ENCODE measurements around the gene MCOLN1. TPM values are rescaled to one million over a fixed set of nuclear protein-coding genes. Genes with fewer than 3 reads are reported as not detected.
"Not testable (repeated sequence)": the region's sequence is repeated elsewhere in the genome, so short reads cannot be mapped to it uniquely, and the experiment has no call there.

The MCOLN1 gene
- total RNA-seq, 1 experiment from 2014 or later, result 2.9 TPM

GRCh38 chr19:7534531-7535046 is 12.2 kb downstream of the MCOLN1 start:
- DNase-seq (ENCODE audit: low read depth in 1 of 2, low spot score in 2 of 2), result peak; percentile 71 to 80
- H3K27me3 ChIP-seq (replicated peaks), result no peaks in the 10 kb centered on the region
- peaks cover 28% of the 10 kb centered on the region for H3K36me3 ChIP-seq
- H3K4me3 ChIP-seq, result peak overlapping the region; percentile 78
- H3K4me1 ChIP-seq (replicated peaks), result peaks cover 18% of the 10 kb centered on the region
- no peaks in the 10 kb centered on the region; the same call in 1 of the 2 replicates for H3K9me3 ChIP-seq (replicated peaks)
- H3K27ac ChIP-seq, result peak overlapping the region; percentile 55; the same call in 1 of the 2 replicates

DNA sequence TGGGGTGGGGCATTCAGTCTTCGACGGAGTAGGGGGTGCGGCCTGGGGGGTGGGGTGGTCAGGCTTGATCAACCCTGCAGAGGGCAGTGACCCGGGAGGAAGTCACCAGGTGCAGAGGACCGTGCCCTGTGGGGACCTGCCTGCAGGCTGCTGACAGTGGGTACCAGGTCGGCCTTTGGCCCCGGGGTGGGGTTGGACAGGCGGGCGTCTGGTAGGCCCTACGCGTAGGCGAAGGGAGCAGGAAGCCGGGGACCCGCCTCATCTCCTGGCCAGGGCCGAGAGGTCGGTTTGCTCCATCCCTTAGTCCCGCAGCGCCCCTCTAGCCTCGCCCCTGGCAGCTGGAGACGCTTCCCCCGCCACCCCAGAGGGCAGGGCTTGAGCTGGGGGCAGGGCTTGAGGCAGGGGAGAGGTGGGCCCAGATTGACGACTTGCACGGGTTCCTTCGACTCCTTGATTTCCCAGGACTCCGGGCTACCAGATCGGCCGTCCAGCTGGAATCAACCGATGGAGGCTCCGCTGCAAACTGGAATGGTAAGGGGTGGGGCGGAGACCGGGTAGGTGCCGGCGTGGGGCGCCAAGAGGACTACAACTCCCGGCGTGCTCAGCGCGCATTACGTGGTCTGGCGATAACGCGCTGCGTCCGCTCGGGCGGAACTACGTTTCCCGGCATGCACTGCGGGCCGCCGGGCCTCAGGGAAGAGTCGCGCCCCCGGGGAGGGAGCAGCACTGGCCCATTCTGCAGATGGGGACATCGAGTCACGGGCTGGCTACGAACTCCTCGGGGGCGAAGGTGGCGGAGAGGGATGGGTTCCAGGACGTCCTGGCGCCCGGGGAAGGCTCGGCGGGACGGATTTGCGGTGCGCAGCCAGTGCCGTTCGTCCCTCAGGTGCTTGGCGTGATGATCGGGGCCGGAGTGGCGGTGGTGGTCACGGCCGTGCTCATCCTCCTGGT is 12.9 kb downstream of the MCOLN1 start, which contains the start of gene PNPLA6:
Gene PNPLA6, plus strand, starts transcription at position 671 of the 951 bp plus-strand sequence. Its CDS starts 72 bp downstream, at position 743.
- Histone ChIP-seq H3K4me1 (replicated peaks) (peaks cover 18% of the 10 kb centered on the region), H3K27me3 (replicated peaks) (no peaks in the 10 kb centered on the region), H3K36me3 (peaks cover 30% of the 10 kb centered on the region), H3K4me3 (peak within 1 kb of the TSS; percentile 78), H3K9me3 (replicated peaks) (no peaks in the 10 kb centered on the region; the same call in 1 of the 2 replicates), H3K27ac (peak within 1 kb of the TSS; percentile 14; the same call in 1 of the 2 replicates)
- peak; percentile 92 to 94 for DNase-seq (ENCODE audit: low read depth in 1 of 2, low spot score in 2 of 2)

DNA sequence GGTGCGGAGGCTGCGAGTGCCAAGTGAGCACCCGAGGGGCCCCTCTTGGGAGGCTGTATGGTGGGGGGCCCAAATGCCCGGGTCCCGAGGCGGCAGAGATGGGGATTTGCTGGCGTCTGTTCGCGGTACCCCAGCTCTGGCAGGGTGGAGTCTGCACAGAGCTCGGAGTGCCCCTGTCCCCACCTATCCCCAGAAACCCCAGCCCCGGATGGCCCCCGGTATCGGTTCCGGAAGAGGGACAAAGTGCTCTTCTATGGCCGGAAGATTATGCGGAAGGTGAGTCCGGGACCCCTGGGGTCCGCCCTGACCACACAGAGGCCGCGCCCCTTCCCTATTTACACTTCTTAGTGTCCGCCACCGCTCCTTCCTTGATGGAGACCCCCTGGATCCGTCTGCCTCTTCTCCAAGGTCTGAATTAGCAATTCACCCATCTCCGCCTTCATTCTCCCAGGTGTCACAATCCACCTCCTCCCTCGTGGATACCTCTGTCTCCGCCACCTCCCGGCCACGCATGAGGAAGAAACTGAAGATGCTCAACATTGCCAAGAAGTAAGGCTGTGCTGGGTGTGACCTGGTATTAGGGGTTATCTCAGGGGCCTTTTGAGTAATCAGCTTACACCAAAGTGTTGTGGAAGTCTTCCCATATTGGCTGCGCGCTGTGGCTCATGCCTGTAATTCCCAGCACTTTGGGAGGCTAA is 13.7 kb downstream of the MCOLN1 start:
- Histone ChIP-seq H3K27me3 (replicated peaks) (no peaks in the 10 kb centered on the region), H3K27ac (0 out of 2 replicates have a peak overlapping the region, but pooled peaks have one; percentile 14), H3K4me1 (replicated peaks) (peaks cover 18% of the 10 kb centered on the region), H3K9me3 (replicated peaks) (no peaks in the 10 kb centered on the region; the same call in 1 of the 2 replicates), H3K36me3 (peaks cover 36% of the 10 kb centered on the region), H3K4me3 (peak overlapping the region; percentile 78)
- DNase-seq (ENCODE audit: low read depth in 1 of 2, low spot score in 2 of 2), result no peak

GRCh38 chr19:7538990-7539389 is 16.6 kb downstream of the MCOLN1 start:
- Histone ChIP-seq H3K36me3 (peaks cover 44% of the 10 kb centered on the region), H3K4me1 (replicated peaks) (peaks cover 12% of the 10 kb centered on the region)
- DNase-seq (ENCODE audit: low read depth in 1 of 2, low spot score in 2 of 2); H3K4me3 ChIP-seq; H3K27me3 ChIP-seq (replicated peaks); H3K27ac ChIP-seq; H3K9me3 ChIP-seq (replicated peaks): not testable (repeated sequence)

GRCh38 chr19:7539827-7540425 is 17.5 kb downstream of the MCOLN1 start:
- Histone ChIP-seq H3K27ac (no peak overlapping the region), H3K27me3 (replicated peaks) (no peaks in the 10 kb centered on the region)

GRCh38 chr19:7540761-7541474 is 18.5 kb downstream of the MCOLN1 start:
- no peaks in the 10 kb centered on the region for H3K27me3 ChIP-seq (replicated peaks)
- H3K36me3 ChIP-seq, result peaks cover 40% of the 10 kb centered on the region
- H3K4me1 ChIP-seq (replicated peaks), result peaks cover 5% of the 10 kb centered on the region
- no peaks in the 10 kb centered on the region for H3K9me3 ChIP-seq (replicated peaks)
- no peak overlapping the region for H3K27ac ChIP-seq
- no peak for DNase-seq (ENCODE audit: low read depth in 1 of 2, low spot score in 2 of 2)
- no peak overlapping the region for H3K4me3 ChIP-seq

More at GRCh38 chr19:7539827-7540425, 17.5 kb downstream of the MCOLN1 start:
- H3K36me3 ChIP-seq, result peaks cover 44% of the 10 kb centered on the region
- DNase-seq (ENCODE audit: low read depth in 1 of 2, low spot score in 2 of 2), result no peak
- H3K9me3 ChIP-seq (replicated peaks), result no peaks in the 10 kb centered on the region; the same call in 1 of the 2 replicates
- H3K4me3 ChIP-seq, result no peak overlapping the region
- peaks cover 9% of the 10 kb centered on the region for H3K4me1 ChIP-seq (replicated peaks)

- no peaks in the 10 kb centered on the region for H3K9me3 ChIP-seq (replicated peaks)
- no peak overlapping the region for H3K27ac ChIP-seq
- H3K36me3 ChIP-seq, result peaks cover 40% of the 10 kb centered on the region
- no peaks in the 10 kb centered on the region for H3K27me3 ChIP-seq (replicated peaks)
- no peaks in the 10 kb centered on the region; the same call in 1 of the 2 replicates for H3K4me1 ChIP-seq (replicated peaks)
- H3K4me3 ChIP-seq, result no peak overlapping the region
- DNase-seq (ENCODE audit: low read depth in 1 of 2, low spot score in 2 of 2), result no peak
These were observed 19.0 kb downstream of the MCOLN1 start for GRCh38 chr19:7541475-7541824.

GRCh38 chr19:7541828-7542443 is 19.5 kb downstream of the MCOLN1 start:
- Histone ChIP-seq H3K4me3 (no peak overlapping the region), H3K27me3 (replicated peaks) (no peaks in the 10 kb centered on the region), H3K36me3 (peaks cover 40% of the 10 kb centered on the region), H3K9me3 (replicated peaks) (no peaks in the 10 kb centered on the region), H3K27ac (no peak overlapping the region), H3K4me1 (replicated peaks) (no peaks in the 10 kb centered on the region)
- no peak for DNase-seq (ENCODE audit: low read depth in 1 of 2, low spot score in 2 of 2)

DNA sequence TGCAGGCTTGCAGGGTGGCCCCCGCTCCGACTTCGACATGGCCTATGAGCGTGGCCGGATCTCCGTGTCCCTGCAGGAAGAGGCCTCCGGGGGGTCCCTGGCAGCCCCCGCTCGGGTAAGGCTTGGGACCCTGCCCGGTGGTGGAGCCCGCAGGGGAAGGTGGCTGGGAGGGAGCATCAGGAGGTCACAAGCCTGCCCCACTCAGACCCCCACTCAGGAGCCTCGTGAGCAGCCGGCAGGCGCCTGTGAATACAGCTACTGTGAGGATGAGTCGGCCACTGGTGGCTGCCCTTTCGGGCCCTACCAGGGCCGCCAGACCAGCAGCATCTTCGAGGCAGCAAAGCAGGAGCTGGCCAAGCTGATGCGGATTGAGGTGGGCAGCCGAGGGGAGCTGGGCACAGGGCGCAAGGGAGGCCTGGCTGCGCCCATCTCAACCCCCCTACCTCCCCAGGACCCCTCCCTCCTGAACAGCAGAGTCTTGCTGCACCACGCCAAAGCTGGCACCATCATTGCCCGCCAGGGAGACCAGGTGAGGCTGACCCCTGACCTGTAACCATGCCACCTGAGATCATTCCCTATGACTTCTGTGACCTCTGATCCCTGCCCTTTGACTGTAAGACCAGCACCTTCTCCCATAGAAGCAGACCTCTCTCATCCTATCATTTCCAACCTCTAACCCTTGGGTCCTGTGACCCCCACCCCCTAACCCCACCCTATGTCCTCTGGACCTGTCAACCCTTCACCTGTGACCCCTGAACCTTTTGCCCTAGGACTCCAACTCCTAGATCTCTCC is 20.3 kb downstream of the MCOLN1 start:
- peaks cover 40% of the 10 kb centered on the region for H3K36me3 ChIP-seq
- no peak overlapping the region for H3K4me3 ChIP-seq
- H3K4me1 ChIP-seq (replicated peaks), result no peaks in the 10 kb centered on the region
- H3K9me3 ChIP-seq (replicated peaks), result no peaks in the 10 kb centered on the region
- no peak for DNase-seq (ENCODE audit: low read depth in 1 of 2, low spot score in 2 of 2)
- no peaks in the 10 kb centered on the region for H3K27me3 ChIP-seq (replicated peaks)
- H3K27ac ChIP-seq, result no peak overlapping the region

- Histone ChIP-seq H3K4me1 (replicated peaks) (no peaks in the 10 kb centered on the region), H3K36me3 (peaks cover 29% of the 10 kb centered on the region), H3K4me3 (no peak overlapping the region), H3K27ac (no peak overlapping the region), H3K9me3 (replicated peaks) (no peaks in the 10 kb centered on the region), H3K27me3 (replicated peaks) (no peaks in the 10 kb centered on the region)
- DNase-seq (ENCODE audit: low read depth in 1 of 2, low spot score in 2 of 2), result no peak
These were observed 22.2 kb downstream of the MCOLN1 start for GRCh38 chr19:7544626-7545025.

DNA sequence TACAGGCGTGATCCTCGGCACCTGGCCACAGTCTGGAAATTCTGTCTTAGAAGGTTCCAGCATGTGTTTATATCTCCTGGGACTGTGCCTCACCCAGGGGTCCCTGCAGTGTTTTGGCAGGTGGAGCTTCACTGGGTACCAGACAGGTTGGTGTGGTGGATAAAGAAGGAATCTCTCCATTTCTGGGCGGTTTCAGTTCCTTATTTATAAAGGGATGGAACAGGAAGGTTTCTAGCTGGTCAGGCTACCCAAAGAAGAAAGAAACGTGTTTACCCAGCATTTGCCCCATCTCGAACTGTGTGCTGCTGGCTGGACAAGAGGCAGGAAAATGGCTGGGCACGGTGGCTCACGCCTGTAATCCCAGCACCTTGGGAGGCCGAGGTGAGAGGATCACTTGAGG is 22.9 kb downstream of the MCOLN1 start:
- Histone ChIP-seq H3K36me3 (peaks cover 26% of the 10 kb centered on the region), H3K9me3 (replicated peaks) (no peaks in the 10 kb centered on the region), H3K4me3 (no peak overlapping the region), H3K4me1 (replicated peaks) (no peaks in the 10 kb centered on the region), H3K27me3 (replicated peaks) (no peaks in the 10 kb centered on the region), H3K27ac (no peak overlapping the region)
- no peak for DNase-seq (ENCODE audit: low read depth in 1 of 2, low spot score in 2 of 2)

- DNase-seq (ENCODE audit: low read depth in 1 of 2, low spot score in 2 of 2), result no peak
- Histone ChIP-seq H3K4me3 (no peak overlapping the region), H3K27me3 (replicated peaks) (no peaks in the 10 kb centered on the region), H3K36me3 (peaks cover 27% of the 10 kb centered on the region), H3K27ac (no peak overlapping the region), H3K4me1 (replicated peaks) (no peaks in the 10 kb centered on the region), H3K9me3 (replicated peaks) (no peaks in the 10 kb centered on the region)
These were observed 23.5 kb downstream of the MCOLN1 start for GRCh38 chr19:7545904-7546303.
